Activated naive CD8-positive, alpha-beta T cell treated with anti-CD3 and anti-CD28 coated beads for 36 hours (primary cell): ENCODE data around the gene SLC28A2. TPM values are rescaled to one million over a fixed set of nuclear protein-coding genes. Genes with fewer than 3 reads are reported as not detected.

Experiments used
- total RNA-seq, 2 experiments: library from RNA; stranded (reverse); gene quantifications; one replicate each; pipeline ENCODE4 v1.2.3, GENCODE V29; 2021

SLC28A2 gene
- total RNA-seq, 2 experiments from 2014 or later, result not detected

Other genes starting within 250 kb of the SLC28A2 start
- gene SORD, start 229.0 kb upstream of the SLC28A2 start, total RNA-seq, result 10 to 100 TPM; 36.0 to 36.9 TPM
- not detected for gene DUOX2, start 138.1 kb upstream of the SLC28A2 start, total RNA-seq
- not detected for gene DUOXA2, start 137.9 kb upstream of the SLC28A2 start, total RNA-seq
- gene DUOXA1, start 122.4 kb upstream of the SLC28A2 start, total RNA-seq, result not detected
- under 1 TPM; 0.14 to 0.22 TPM for gene DUOX1, start 122.2 kb upstream of the SLC28A2 start, total RNA-seq
- 10 to 100 TPM; 19.5 to 20.4 TPM for gene SHF, start 64.3 kb upstream of the SLC28A2 start, total RNA-seq
- gene GATM, start 126.3 kb downstream of the SLC28A2 start, total RNA-seq, result 1 to 10 TPM; 4.9 to 5.0 TPM